ENCODE data around the gene COL13A1.

GRCh38 chr10:69911613-69912528 lies 110.2 kb downstream of the COL13A1 start:
- no peak for TF ChIP-seq CTCF (IDR thresholded peaks at IDR 0.05)
- no peak for TF ChIP-seq POLR2A (IDR thresholded peaks at IDR 0.05)

All from adrenal gland (tissue), 5 donors.